ENCODE results near the gene TAS2R20. TPM values are rescaled to one million over a fixed set of nuclear protein-coding genes. Genes with fewer than 3 reads are reported as not detected.

TAS2R20 gene
- total and polyA plus RNA-seq, 2 of the 8 experiments (the other 6 are each of a cell fraction or from before 2014, with no cell fraction given) = 0.57 to 0.71 TPM

DNA sequence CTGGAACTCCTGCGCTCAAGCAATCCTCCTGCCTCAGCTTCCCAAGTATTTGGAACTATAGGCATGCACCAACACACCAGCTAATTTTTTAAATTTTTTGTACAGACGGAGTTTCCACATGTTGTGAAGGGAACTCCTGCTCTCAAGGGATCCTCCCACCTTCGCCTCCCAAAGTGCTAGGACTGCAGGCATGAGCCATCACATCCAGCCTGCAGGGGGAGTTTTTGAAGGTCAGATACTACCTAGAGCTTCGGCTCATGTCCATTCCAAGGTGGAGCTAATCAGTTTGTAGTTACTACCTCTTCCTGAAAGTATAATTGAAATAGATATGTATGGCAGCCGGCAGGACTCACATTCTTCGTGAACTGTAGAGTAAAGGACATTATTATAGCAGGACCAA, 28.0 kb upstream of the TAS2R20 start:
- H4K8ac ChIP-seq (ENCODE audit: extremely low read depth, insufficient read depth, low read length) = no peak overlapping the region
- no peaks in the 10 kb centered on the region for H3K4me1 ChIP-seq (replicated peaks in 1 of 4; ENCODE audit: control insufficient read depth in 3 of 4, insufficient read depth in 4 of 4, low read length in 3 of 4)
- no peak overlapping the region for H2BK20ac ChIP-seq (ENCODE audit: low read length)
- H2AK5ac ChIP-seq (ENCODE audit: low read depth, low read length) = no peak overlapping the region
- no peak overlapping the region for H2BK15ac ChIP-seq (ENCODE audit: low read length)
- H3K14ac ChIP-seq (ENCODE audit: insufficient read length) = no peak overlapping the region
- no peak overlapping the region for H3K23ac ChIP-seq (ENCODE audit: insufficient read length)
- H3K18ac ChIP-seq (ENCODE audit: extremely low read depth, low read length) = no peak overlapping the region
- no peak overlapping the region for H2BK12ac ChIP-seq (ENCODE audit: low read depth, low read length)
- WGBS, 2 experiments (ENCODE audit: extremely low coverage in 1 of 2, insufficient coverage in 1 of 2, insufficient read length in 1 of 2, insufficient replicate concordance in 2 of 2, low coverage in 1 of 2, low lambda C conversion rate in 2 of 2, missing lambda C conversion rate in 1 of 2) = 79% methylated on average over 6 of the region's 6 CpGs; no CpG with 5 or more reads in 1 of the 2 experiments
- no peak overlapping the region for H3K4me3 ChIP-seq (ENCODE audit: extremely low read depth in 1 of 4, insufficient read depth in 2 of 4, low read depth in 3 of 4, low read length in 4 of 4)
- H3K4ac ChIP-seq (replicated peaks; ENCODE audit: insufficient read length, low read depth, low read length) = no peak overlapping the region
- peak; percentile 19 for FAIRE-seq
- H4K91ac ChIP-seq (replicated peaks; ENCODE audit: insufficient read length, low read length) = no peak overlapping the region
- no peak overlapping the region for H2BK120ac ChIP-seq (replicated peaks; ENCODE audit: low read depth, low read length)
- no peak overlapping the region for H3K27ac ChIP-seq (ENCODE audit: low read depth, low read length)
- H3K79me1 ChIP-seq (ENCODE audit: low read depth, low read length) = no peaks in the 10 kb centered on the region
- no peak overlapping the region for H3K9ac ChIP-seq (replicated peaks in 1 of 4; ENCODE audit: extremely low read depth in 1 of 4, low read depth in 3 of 4, low read length in 3 of 4)
- no peaks in the 10 kb centered on the region for H3K9me3 ChIP-seq (ENCODE audit: insufficient read depth in 2 of 2, low read depth in 1 of 2, low read length in 1 of 2)
- ChIA-PET CTCF (ENCODE audit: partially characterized antibody) (interaction anchor here (0.7 to 2.3 kb wide), 17 partner anchors 9 to 723 kb away, joined by 3 to 10 read pairs (median 4); partner anchors contain the start of gene TAS2R20), POLR2A (ENCODE audit: partially characterized antibody) (interaction anchor here (1.7 kb wide), 1 partner anchor 145 kb away, joined by 7 read pairs; the partner anchor contains the start of gene SMIM10L1)
- no peak overlapping the region for H2AFZ ChIP-seq (ENCODE audit: low read length)
- peaks cover 0 to 2% of the 10 kb centered on the region in 2 experiments for H4K20me1 ChIP-seq (replicated peaks in 1 of 2; ENCODE audit: control insufficient read depth in 1 of 2, insufficient read depth in 2 of 2, low read length in 2 of 2)
- no peak overlapping the region for H3K4me2 ChIP-seq (ENCODE audit: insufficient read depth in 1 of 2, low read depth in 2 of 2, low read length in 2 of 2)
- H3K79me2 ChIP-seq (ENCODE audit: control insufficient read depth in 1 of 2, insufficient read depth in 2 of 2, low read length in 2 of 2) = no peaks in the 10 kb centered on the region
- no peak overlapping the region for H4K5ac ChIP-seq (ENCODE audit: insufficient read length, low read depth, low read length)
- H3K23me2 ChIP-seq (ENCODE audit: low read depth, low read length) = no peaks in the 10 kb centered on the region
- H3K36me3 ChIP-seq (ENCODE audit: control insufficient read depth in 2 of 4, insufficient read depth in 4 of 4, low read length in 3 of 4) = no peaks in the 10 kb centered on the region
- H3K56ac ChIP-seq (replicated peaks; ENCODE audit: insufficient read length, low read depth, low read length) = no peak overlapping the region
- peak; percentile 27 to 64 for DNase-seq (ENCODE audit: low read depth in 1 of 2, low spot score in 2 of 2)
- no peak overlapping the region for H2BK5ac ChIP-seq (ENCODE audit: low read depth, low read length)
- peaks cover 0 to 2% (median 0%) of the 10 kb centered on the region in 4 experiments; a peak in 1 of 7 replicates for H3K27me3 ChIP-seq (replicated peaks in 1 of 4; ENCODE audit: control insufficient read depth in 3 of 4, extremely low read depth in 1 of 4, insufficient read depth in 3 of 4, low read length in 3 of 4)
- TF ChIP-seq, protein P1, sequence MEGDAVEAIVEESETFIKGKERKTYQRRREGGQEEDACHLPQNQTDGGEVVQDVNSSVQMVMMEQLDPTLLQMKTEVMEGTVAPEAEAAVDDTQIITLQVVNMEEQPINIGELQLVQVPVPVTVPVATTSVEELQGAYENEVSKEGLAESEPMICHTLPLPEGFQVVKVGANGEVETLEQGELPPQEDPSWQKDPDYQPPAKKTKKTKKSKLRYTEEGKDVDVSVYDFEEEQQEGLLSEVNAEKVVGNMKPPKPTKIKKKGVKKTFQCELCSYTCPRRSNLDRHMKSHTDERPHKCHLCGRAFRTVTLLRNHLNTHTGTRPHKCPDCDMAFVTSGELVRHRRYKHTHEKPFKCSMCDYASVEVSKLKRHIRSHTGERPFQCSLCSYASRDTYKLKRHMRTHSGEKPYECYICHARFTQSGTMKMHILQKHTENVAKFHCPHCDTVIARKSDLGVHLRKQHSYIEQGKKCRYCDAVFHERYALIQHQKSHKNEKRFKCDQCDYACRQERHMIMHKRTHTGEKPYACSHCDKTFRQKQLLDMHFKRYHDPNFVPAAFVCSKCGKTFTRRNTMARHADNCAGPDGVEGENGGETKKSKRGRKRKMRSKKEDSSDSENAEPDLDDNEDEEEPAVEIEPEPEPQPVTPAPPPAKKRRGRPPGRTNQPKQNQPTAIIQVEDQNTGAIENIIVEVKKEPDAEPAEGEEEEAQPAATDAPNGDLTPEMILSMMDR (IDR thresholded peaks at IDR 0.05; ENCODE audit: control extremely low read depth in 1 of 3, insufficient read depth in 1 of 3, low read depth in 1 of 3, low read length in 3 of 3) = peak; percentile 44 to 78 (median 70)
- TF ChIP-seq KDM4A (IDR thresholded peaks at IDR 0.05; ENCODE audit: low read depth, low read length, severe bottlenecking) = no peak
- no peak for TF ChIP-seq NANOG (IDR thresholded peaks at IDR 0.05; ENCODE audit: insufficient read depth, low read depth, low read length, poor library complexity, severe bottlenecking)
- TF ChIP-seq KDM1A (IDR thresholded peaks at IDR 0.05; ENCODE audit: borderline replicate concordance, low read length) = no peak

Measured in H1 (cell line).